22Rv1 (cell line): Measurements from ENCODE around the gene MAP4K3.

Source experiments
- CTCF ChIP-seq: fragments of 450-650 bp; IDR thresholded peaks from 2 replicates; pipeline ENCODE4 v1.5.1; 2017; ENCODE audit warnings: mild to moderate bottlenecking
- ZFX ChIP-seq: fragments of 450-650 bp; IDR thresholded peaks from 2 replicates; pipeline ENCODE4 v1.6.1; 2017; ENCODE audit warnings: antibody characterized with exemption, borderline replicate concordance

DNA sequence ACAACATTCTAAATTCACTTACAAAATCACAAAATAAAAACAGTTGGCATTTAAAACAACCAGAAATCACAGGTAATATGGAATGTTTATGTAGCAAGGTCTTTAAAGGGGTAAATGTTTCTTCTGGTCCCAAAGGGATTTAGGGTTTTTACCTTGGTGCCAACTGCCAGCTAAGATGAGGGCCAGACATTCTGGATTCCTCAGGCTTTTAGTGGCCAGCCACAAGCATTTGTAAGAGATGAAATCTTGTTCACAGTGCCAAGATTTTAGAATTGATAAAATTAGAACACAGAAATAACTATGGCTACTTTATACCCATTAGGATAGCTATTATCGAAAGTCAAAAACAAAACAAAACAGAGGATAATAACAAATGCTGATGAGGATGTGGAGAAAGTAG, 132.9 kb downstream of the MAP4K3 start:
- TF ChIP-seq CTCF (no peak), ZFX (no peak)
